T47D (cell line): ENCODE data around the gene LRRC56.
"Not testable (repeated sequence)": the region's sequence is repeated elsewhere in the genome, so short reads cannot be mapped to it uniquely, and the experiment has no call there.

Experiments used
- DNase-seq, 2 experiments: peaks; one replicate each; pipeline versions ENCODE4 v3.0.0 to v3.0.0-alpha.2; 2011 to 2012; ENCODE audit warnings: low read depth in 1 of 2, low spot score in 1 of 2
- JUND ChIP-seq: IDR thresholded peaks from 2 replicates; pipeline ENCODE4 v1.6.1; 2012; ENCODE audit warnings: low read depth
- in situ Hi-C: cut with HindIII; loops from 2 replicates; pipeline ENCODE4 v1.10.0; 2016; ENCODE audit warnings: low sequenced_read_pairs, low pct_unique_long_range_greater_than_20kb

Gene LRRC56

GRCh38 chr11:565921-566509 is 28.7 kb downstream of the LRRC56 start:
- peak in 1 of 2 experiments; percentile 64 for DNase-seq
- in situ Hi-C loops: no loop called here
- no peak for TF ChIP-seq JUND

- in situ Hi-C loops: no loop called here
- DNase-seq: no peak
- TF ChIP-seq JUND: no peak
Observed at GRCh38 chr11:567011-567628, 29.8 kb downstream of the LRRC56 start.

GRCh38 chr11:567629-568292 is 30.4 kb downstream of the LRRC56 start:
- no peak for DNase-seq
- TF ChIP-seq JUND: no peak
- in situ Hi-C loops: no loop called here

GRCh38 chr11:568306-569157 is 31.2 kb downstream of the LRRC56 start:
- DNase-seq: peak; percentile 76 to 90
- no peak for TF ChIP-seq JUND
- in situ Hi-C loops: no loop called here

GRCh38 chr11:569158-569885 is 32.0 kb downstream of the LRRC56 start:
- in situ Hi-C loops: no loop called here
- no peak for TF ChIP-seq JUND
- DNase-seq: no peak

GRCh38 chr11:571802-572185 is 34.5 kb downstream of the LRRC56 start:
- TF ChIP-seq JUND: no peak
- in situ Hi-C loops: no loop called here
- no peak for DNase-seq

- TF ChIP-seq JUND: no peak
- DNase-seq: no peak
- in situ Hi-C loops: no loop called here
Observed at GRCh38 chr11:573146-573759, 35.9 kb downstream of the LRRC56 start.

- in situ Hi-C loops, DNase-seq: not testable (repeated sequence)
Observed at GRCh38 chr11:574031-574570, 36.8 kb downstream of the LRRC56 start.

GRCh38 chr11:574632-575312 is 37.4 kb downstream of the LRRC56 start:
- TF ChIP-seq JUND: no peak
- no peak for DNase-seq
- in situ Hi-C loops: no loop called here

GRCh38 chr11:575313-575995 is 38.1 kb downstream of the LRRC56 start:
- peak; percentile 45 to 69 for DNase-seq
- no peak for TF ChIP-seq JUND
- in situ Hi-C loops: no loop called here
